GOT3 (cell line): ENCODE measurements around the gene AHSG.
"Not testable (repeated sequence)": the region's sequence is repeated elsewhere in the genome, so short reads cannot be mapped to it uniquely, and the experiment has no call there.

Experiments
- DNase-seq: peaks from one replicate; lab custom pipeline; 2025; ENCODE audit warnings: mixed read lengths; lab: John Stamatoyannopoulos, UW

The AHSG gene, protein sequence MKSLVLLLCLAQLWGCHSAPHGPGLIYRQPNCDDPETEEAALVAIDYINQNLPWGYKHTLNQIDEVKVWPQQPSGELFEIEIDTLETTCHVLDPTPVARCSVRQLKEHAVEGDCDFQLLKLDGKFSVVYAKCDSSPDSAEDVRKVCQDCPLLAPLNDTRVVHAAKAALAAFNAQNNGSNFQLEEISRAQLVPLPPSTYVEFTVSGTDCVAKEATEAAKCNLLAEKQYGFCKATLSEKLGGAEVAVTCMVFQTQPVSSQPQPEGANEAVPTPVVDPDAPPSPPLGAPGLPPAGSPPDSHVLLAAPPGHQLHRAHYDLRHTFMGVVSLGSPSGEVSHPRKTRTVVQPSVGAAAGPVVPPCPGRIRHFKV

DNA sequence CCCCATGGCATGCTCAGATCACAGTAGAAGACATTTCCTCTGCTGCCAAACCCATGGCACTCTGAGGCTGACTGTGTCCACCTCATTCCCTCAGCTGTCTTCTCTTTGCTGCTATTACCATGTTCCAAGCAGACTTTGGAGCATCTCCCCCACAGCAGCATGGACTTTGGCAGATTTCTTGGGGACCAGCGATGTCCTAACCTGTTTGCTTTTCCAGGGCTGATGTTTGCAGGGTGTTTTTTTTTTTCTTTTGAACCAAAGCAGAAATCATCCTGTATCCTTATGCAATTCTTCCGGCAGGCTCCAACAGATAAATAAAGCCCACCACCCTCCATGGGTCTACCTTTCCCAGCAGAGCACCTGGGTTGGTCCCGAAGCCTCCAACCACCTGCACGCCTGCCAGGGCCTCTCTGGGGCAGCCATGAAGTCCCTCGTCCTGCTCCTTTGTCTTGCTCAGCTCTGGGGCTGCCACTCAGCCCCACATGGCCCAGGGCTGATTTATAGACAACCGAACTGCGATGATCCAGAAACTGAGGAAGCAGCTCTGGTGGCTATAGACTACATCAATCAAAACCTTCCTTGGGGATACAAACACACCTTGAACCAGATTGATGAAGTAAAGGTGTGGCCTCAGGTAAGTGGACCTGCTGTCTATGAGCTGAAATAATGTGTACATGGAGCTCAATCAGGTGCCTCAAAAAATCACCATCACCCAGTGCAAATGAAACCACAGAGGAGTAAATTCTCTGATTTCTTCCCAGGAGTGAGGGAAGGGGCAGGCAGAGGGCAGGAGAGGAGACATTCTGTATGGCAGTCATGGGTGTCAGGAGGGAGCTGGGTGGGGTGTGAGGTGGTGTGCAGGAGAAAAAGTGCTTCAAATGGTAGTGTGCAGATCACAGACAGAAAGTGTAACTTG lies at the start of gene AHSG:
AHSG (plus strand) TSS at position 340 of the 916 bp plus-strand sequence; CDS start at position 422, 82 bp downstream.
- no peak for DNase-seq

DNA sequence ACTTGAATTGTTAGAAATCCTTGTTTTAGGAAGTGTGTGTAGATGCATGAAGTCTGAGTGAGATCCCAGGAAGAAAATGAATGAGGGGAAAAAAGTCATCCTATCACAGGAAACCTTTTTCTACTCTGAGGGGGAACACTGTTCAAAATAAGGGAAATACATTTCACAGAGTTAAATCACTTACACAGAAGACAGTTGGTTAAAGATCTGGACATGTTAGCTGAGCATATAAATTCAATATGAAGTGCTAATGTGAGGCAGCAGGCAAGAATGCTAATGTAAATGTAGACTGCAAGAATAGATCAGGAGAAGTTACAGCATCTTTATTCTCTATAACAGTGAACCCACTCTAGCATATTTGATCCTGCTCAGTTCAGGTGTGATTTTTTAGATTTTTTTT lies 48.3 kb upstream of the AHSG start:
- DNase-seq: no peak

DNA sequence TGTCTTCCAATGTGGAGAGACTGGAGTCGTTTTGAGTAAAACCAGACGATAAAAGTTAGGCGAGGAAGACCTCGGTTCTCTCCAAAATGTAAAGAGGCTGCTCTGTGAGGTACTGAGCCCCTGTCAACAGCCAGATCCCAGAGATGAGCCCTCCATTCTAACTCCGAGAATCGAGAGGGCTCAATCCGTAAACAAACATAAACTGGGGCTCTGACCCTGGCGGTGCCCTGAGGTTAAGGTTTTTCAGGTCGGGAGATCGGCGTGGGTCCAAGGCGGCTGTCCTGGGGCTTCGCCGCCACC lies 46.1 kb upstream of the AHSG start:
- DNase-seq: no peak

DNA sequence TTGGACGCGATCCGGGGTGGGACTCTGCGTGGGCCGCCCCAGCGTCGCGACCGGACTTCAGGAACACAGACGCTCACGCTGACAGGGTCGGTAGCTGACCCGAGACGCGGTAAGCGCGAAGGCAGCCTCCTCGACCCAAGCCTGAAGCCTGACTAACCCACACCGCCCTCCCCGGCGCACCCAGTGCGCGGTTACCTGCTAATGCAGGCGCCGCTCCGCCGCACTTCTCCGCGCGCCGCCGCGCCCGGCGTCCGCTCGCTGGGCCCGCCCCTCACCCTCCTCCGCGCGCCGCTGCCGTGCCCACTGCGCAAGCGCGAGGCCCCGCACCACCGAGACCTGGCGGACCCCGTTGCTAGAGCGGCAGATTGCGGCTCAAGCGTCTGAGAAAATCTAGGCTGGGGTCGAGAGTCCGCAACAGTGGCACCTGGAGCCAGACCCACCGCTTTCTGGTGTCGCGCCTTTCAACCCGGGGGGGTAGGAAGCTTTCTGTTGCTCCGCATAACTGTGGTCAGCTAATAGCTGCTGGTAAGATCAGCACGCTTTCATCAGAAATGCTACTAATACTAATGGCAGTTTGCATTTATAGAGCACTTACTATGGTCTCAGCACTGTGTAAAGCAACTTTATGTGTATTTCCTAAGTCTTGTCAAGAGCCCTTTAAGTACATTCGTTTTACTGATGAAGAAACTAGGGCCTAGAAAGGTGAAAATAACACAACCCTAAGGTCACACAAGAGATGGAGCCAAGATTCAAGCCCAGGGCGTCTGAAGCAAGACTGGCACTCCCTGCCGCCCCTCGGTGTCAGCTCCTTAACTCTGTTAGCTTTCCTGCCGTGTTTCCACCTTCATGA lies 45.6 kb upstream of the AHSG start, which contains the start of gene TBCCD1:
TBCCD1 (minus strand) TSS at position 268 of the 850 bp plus-strand sequence. CDS start 3,010 bp downstream, outside the sequence.
- peak; percentile 92 for DNase-seq

DNA sequence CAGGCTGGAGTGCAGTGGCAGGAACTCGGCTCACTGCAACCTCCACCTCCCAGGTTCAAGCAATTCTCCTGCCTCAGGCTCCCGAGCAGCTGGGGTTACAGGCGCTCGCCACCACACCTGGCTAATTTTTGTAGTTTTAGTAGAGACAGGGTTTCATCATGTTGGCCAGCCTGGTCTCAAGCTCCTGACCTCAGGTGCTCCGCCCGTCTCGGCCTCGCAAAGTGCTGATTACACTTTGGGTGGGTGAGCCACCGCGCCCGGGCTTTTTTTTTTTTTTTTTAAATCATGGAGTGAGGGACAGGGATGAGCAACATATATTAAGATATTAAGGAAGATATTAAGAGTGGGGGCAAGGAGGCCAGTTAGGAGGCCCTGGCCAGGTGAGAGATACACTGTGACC lies 43.5 kb upstream of the AHSG start:
- not testable (repeated sequence) for DNase-seq

DNA sequence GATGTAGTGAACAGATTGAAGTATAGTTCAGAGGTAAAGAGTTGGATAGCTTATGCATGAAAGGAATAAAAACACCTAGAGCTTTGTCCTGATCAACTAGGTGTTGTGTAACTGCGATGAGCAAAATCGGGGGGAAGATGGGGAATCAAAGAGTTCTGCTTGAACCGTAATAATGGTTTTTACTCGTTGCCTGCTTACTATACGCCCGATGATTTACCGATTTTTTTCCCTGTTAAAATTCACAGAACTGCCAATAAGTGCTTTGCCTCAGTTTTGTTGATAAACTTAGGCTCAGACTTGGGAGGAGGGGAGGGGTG lies 43.1 kb upstream of the AHSG start:
- DNase-seq: no peak

DNA sequence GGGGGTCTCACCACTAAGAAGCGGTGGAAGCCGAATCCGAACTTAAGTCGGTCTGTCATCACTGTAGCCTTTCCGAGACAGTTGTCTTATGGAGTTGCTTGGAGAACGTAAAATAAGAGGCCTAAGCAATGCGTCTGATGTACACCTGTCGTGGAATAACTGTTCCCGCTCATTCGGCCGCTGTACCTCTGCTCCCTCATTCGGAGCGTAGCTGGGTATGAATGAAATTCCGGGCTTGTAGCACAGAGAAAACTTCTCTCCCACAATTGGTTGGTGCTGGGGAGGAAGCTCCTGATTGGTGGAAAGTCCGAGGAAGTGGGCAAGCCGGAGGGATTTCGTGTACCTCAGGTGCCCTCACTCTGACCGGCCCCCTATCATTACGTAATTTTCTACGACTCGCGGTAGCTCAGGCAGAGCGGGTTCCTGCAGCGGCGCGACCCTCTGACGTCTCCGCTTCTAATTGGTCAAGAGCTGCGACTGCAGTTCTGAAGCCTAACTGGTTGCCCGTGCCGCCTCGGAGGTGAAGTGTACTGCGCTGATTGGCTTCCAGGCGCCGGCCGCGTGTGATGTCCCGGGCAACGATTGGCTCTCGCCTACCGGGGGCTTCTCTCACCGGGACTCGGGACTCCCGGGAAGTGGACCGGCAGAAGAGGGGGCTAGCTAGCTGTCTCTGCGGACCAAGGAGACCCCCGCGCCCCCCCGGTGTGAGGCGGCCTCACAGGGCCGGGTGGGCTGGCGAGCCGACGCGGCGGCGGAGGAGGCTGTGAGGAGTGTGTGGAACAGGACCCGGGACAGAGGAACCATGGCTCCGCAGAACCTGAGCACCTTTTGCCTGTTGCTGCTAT lies 42.5 kb upstream of the AHSG start, which contains the start of gene DNAJB11:
DNAJB11 (plus strand) TSS at position 625 of the 845 bp plus-strand sequence; CDS start at position 803, 178 bp downstream.
- DNase-seq: peak; percentile 98

DNA sequence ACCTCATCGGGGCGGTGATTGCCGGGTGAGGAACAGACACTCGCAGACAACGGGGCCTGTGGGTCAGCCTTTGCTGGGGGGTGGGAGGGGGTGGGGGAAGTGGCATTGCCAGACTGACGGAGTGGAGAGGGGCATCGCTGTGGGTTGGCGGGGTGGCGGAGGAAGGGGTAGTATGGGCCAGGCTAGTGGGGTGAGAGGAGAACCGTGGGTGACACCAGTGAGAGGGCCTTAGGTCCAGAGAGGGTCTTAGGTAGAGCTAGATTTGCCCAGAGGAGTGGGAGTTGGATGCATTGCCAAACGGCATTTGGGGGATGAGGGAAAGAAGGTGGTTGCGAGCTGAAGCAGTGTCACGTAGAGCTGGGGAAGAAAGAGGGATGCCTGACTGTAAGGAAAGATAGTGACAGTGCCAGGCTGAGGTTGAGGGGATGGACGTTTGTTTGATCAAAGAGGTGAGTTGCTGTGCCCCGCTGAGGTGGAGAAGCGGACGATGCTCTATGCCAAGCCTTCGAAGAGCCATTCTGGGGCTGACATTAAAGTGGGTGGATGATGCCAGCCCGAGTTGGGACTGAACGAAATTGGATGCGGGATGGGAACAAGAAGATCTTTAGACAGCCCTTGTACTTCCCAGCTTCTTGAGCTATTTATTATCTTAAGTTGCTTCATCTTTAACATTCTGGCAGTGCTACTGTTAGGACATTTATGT lies 41.8 kb upstream of the AHSG start:
- no peak for DNase-seq

DNA sequence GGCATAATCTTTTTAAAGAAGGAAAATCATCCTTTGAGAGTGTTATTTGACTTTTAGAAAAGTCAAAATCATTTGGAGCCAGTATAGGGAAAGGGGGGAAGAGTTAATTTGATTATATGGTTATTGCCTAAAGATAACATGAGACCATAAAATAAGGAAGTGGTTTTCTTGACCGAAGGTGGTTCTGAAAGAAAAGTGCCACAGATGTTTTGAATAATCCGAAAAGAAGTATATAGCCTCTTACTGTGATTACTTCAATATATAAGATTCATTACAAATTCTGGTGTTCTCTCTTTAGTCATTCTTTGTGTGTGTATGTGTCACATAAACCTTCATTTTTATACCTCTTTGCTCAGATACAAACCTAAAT lies 41.2 kb upstream of the AHSG start:
- no peak for DNase-seq

DNA sequence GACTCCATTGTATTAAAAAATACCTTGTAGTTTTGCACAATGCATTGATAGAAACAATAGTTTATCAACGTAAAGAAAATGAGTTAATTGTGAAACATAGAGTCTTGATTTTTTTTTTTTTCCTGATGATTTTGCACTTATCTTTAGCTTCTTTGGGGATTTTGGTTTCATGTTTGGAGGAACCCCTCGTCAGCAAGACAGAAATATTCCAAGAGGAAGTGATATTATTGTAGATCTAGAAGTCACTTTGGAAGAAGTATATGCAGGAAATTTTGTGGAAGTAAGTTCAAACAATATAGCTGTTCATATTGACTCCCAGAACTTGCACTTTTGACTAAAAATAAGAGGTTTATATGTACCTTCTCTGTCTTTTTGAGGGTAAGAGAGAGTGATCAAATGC lies 35.3 kb upstream of the AHSG start:
- DNase-seq: no peak

DNA sequence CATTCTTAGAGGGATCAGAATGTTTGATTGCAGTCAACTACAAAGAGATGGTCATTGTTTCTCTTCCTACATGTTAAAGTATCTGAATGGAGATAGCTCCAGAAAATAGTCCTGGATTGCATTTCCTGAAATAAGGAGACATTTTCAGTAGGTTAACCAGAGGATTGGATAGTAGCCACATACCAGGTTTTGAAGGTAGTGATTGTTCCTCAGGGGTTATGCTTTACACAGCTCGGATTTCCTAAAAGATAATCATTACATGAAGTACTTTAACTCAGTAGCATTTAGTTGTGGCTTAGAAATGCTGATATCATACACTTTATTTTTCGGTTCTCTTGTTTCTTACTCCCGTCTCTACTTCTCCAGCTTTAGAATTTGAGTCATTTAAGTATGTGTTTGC lies 32.1 kb upstream of the AHSG start:
- no peak for DNase-seq

DNA sequence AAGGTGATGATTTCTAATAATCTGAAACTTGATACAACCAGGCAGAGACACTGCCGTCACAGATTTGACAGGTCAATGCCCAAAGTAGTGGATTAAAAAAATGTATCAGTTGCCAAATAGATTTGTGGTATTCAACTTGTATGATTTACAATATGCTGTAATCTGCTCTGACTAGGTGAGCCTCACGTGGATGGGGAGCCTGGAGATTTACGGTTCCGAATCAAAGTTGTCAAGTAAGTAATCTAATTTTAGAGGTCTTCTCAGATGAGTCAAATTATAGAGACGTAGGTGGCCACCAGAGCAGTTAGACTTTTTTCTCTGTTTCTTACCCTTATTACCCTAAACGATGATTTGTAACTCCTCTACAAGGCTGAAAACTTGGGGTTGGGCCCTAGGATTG lies 30.3 kb upstream of the AHSG start:
- DNase-seq: no peak

DNA sequence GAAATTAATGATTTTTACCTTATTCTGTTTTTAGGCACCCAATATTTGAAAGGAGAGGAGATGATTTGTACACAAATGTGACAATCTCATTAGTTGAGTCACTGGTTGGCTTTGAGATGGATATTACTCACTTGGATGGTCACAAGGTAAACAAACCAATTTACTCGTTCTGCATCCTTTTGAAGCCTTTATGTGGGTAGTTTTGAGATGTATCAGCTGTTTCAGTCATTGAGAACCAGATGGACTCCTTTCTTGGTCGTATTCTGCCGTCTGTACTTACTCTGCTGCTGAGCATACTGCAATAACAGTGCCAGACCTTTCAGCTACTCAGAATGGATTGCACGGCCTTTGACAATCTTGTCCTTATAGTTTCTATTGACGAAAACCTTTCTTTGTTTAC lies 29.0 kb upstream of the AHSG start:
- no peak for DNase-seq

DNA sequence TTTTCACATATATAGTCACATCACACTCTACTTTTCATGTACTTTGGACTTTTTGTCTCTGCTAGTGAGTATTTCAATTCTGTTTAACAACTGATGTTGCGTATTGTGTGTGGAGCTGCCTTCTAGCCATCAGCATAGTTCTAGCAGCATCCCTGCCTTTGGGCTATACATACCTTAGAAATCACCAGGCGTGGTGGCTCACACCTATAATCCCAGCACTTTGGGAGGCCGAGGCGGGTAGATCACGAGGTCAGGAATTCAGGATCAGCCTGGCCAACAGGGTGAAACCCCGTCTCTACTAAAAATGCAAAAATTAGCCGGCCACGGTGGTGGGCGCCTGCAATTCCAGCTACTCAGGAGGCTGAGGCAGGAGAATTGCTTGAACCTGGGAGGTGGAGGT lies 26.6 kb upstream of the AHSG start:
- DNase-seq: not testable (repeated sequence)

DNA sequence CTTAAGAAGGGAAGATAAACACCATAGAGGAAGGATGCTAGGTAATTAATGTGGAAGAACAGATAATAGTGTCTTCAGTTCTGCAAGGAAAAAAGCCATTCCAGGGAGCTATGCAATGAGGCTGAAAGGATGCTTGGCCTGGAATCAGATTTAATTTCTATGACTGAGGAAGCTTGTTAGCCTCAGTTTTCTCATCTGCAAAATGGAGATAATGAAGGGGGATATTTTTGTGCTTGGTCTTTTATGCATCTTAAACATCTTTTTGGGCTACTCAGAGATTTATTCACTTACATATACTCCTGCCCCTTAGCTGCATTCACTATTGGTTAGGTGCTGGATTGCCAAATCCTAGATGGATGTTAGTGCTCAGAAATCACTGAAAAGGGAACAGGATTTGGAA lies 25.7 kb upstream of the AHSG start:
- DNase-seq: no peak

DNA sequence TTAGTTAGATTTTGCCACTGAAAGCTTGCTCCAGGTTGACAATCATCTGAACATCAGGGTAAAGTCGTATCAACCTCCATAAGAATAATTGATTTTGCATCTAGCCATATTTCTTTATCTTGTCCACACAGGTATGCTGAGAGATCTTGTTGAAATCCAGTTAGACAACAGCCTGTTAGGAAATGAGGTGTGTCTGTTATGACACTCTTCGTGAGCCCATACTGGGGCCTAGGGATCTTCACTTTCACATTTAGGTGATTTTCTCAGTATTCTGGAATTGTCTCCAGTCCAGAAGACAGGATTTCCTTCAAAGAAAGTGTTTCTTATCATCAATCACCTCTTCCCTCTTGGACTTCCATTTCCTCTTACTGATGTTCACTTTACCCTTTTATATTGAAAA lies 24.2 kb upstream of the AHSG start:
- no peak for DNase-seq

DNA sequence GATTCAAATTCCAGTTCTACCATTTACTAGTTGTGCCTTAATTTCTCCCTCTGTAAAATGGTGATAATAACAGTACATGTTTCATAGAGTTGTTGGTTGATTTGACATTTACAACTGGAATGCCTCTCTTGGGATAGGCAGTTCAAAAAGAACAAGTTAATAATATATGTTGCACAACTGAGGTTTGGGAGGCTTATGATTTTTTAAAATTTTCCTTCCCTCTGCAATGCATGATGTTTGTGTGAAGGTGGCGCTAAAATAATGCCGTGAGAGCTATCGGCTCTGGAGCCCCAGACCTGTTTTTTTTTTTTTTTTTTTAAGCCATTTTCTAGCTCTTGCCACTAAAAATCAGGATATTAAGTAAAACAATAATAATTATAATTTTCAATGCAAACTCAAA lies 23.7 kb upstream of the AHSG start:
- no peak for DNase-seq

DNA sequence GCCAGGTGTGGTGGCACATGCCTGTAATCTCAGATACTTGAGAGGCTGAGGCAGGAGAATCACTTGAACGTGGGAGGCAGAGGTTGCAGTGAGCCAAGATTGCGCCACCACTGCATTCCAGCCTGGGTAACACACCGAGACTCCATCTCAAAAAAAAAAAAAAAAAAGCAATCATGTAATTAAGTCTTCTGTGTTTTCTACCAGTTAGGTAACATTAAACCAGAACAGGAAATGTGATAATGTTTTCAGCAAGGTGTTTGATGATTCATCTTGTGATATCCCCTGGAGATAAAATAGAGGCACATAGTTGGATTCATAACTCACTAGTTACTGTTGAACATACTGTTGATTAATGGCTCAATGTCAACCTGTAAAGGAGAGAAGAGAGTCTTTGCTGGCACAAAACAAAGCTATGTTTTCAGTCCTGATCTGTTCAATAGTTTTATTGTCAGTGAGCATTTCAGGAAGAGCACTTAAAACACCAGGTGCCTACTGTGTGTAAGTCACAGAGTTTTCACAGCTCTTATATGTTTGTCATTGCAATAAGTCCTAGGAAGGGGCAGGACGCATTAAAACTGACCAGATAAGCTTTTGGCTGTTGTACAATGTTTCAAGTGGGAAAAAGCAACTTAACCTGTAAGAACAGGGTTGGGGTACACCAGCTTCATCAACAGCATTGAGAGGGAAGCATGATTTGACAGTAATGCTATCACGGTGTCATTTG lies 22.8 kb upstream of the AHSG start:
- no peak for DNase-seq

DNA sequence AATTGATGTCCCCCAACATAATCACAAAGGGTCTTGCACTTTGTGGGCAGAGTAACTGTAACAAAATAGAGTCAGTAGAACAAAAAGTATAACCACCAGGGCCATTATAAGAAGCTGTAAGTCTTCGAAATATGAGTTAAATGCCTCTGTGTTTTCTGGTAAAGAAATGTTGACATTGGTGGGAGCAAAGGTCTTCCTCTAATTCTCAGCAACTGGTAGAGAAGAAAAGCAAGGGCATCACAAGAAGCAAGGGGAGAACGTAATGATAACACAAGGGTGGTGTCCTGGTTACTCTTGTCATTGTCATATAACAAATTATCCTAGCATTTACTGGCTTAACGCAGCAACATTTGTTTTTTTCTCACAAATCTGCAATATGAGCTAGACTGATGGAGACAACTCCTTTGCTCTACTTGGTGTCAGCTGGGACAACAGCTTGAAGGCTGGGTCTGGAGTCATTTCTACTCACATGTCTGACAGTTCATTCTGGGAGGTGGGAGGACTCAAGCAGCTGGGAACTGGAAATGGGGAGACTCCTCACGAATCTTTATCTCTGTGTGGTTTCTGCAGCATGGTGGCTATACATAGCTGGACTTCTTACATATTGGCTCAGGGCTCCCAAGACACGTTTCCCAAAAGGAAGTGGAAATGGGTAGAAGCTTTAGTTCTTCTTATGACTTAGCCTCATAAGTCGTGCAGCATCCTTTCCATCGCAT lies 22.1 kb upstream of the AHSG start:
- DNase-seq: no peak
